Mesenchymal stem cell (in vitro differentiated cells and primary cell): ENCODE data around the gene ATP2A1.

ENCODE experiments used
- DNase-seq: peaks from one replicate; pipeline ENCODE4 v3.0.0-alpha.2; 2013
- H2AFZ ChIP-seq: one replicate; pipeline ENCODE4 v1.6.1; 2013; ENCODE audit warnings: low read depth, mild to moderate bottlenecking, control low read depth, inconsistent platforms, low read length, moderate library complexity
- H2AK5ac ChIP-seq: 2 replicates; pipeline ENCODE4 v1.6.1; 2013; ENCODE audit warnings: low read length, moderate library complexity, mild to moderate bottlenecking, inconsistent platforms; ENCODE audit not compliant: severe bottlenecking
- H2BK120ac ChIP-seq: one replicate; pipeline ENCODE4 v1.6.1; 2013; ENCODE audit warnings: low read depth, mild to moderate bottlenecking, inconsistent platforms, low read length, moderate library complexity
- H2BK12ac ChIP-seq, 2 experiments: one replicate each; pipeline ENCODE4 v1.6.1; 2013; ENCODE audit warnings: inconsistent platforms in 2 of 2, low read length in 2 of 2, mild to moderate bottlenecking in 2 of 2, moderate library complexity in 2 of 2, control low read depth in 1 of 2
- H2BK15ac ChIP-seq: one replicate; pipeline ENCODE4 v1.6.1; 2013; ENCODE audit warnings: mild to moderate bottlenecking, low read depth, inconsistent platforms; ENCODE audit not compliant: poor library complexity, severe bottlenecking
- H2BK5ac ChIP-seq: 2 replicates; pipeline ENCODE4 v1.6.1; 2013; ENCODE audit warnings: low read depth, mild to moderate bottlenecking, low read length, control low read depth, inconsistent platforms; ENCODE audit not compliant: poor library complexity, severe bottlenecking
- H3K14ac ChIP-seq, 2 experiments: one replicate each; pipeline ENCODE4 v1.6.1; 2013; ENCODE audit warnings: inconsistent platforms in 2 of 2, low read length in 2 of 2, control low read depth in 1 of 2, mild to moderate bottlenecking in 1 of 2, moderate library complexity in 1 of 2
- H3K18ac ChIP-seq, 2 experiments: one replicate each; pipeline ENCODE4 v1.6.1; 2013; ENCODE audit warnings: inconsistent platforms in 2 of 2, low read length in 2 of 2, control low read depth in 1 of 2, low read depth in 1 of 2, mild to moderate bottlenecking in 1 of 2
- H3K23ac ChIP-seq, 2 experiments: one replicate each; pipeline ENCODE4 v1.6.1; 2013; ENCODE audit warnings: inconsistent platforms in 2 of 2, low read length in 2 of 2, mild to moderate bottlenecking in 2 of 2, moderate library complexity in 2 of 2, control low read depth in 1 of 2
- H3K27ac ChIP-seq: 2 replicates; pipeline ENCODE4 v1.5.1; 2013; ENCODE audit warnings: mild to moderate bottlenecking, moderate library complexity, low read length, control low read depth, inconsistent platforms; ENCODE audit not compliant: poor library complexity, severe bottlenecking
- H3K27me3 ChIP-seq, 2 experiments: 2 replicates each; pipeline versions ENCODE4 v1.6.1 to v1.7.0; 2013; ENCODE audit warnings: low read length in 2 of 2, mild to moderate bottlenecking in 2 of 2, moderate library complexity in 2 of 2, control low read depth in 1 of 2, inconsistent platforms in 1 of 2; ENCODE audit not compliant: control insufficient read depth in 1 of 2, insufficient read depth in 1 of 2
- H3K36me3 ChIP-seq, 2 experiments: 2 replicates each; pipeline versions ENCODE4 v1.6.1 to v1.7.0; 2013; ENCODE audit warnings: low read length in 2 of 2, control low read depth in 1 of 2, inconsistent platforms in 1 of 2, low read depth in 1 of 2, mild to moderate bottlenecking in 1 of 2; ENCODE audit not compliant: insufficient read depth in 2 of 2, control insufficient read depth in 1 of 2
- H3K4ac ChIP-seq, 2 experiments: one replicate each; pipeline ENCODE4 v1.6.1; 2013; ENCODE audit warnings: inconsistent platforms in 2 of 2, low read length in 2 of 2, mild to moderate bottlenecking in 2 of 2, moderate library complexity in 2 of 2, control low read depth in 1 of 2, low read depth in 1 of 2
- H3K4me1 ChIP-seq: 2 replicates; pipeline ENCODE4 v1.6.1; 2013; ENCODE audit warnings: low read depth, low read length, control low read depth; ENCODE audit not compliant: control insufficient read depth, insufficient read depth
- H3K4me2 ChIP-seq: 2 replicates; pipeline ENCODE4 v1.6.1; 2013; ENCODE audit warnings: low read length, mild to moderate bottlenecking, inconsistent platforms; ENCODE audit not compliant: poor library complexity, severe bottlenecking
- H3K4me3 ChIP-seq, 2 experiments: 2 replicates each; pipeline versions ENCODE4 v1.5.1 to v1.7.0; 2013; ENCODE audit warnings: low read length in 2 of 2, mild to moderate bottlenecking in 2 of 2, control low read depth in 1 of 2, low read depth in 1 of 2; ENCODE audit not compliant: insufficient read depth in 1 of 2
- H3K79me1 ChIP-seq: replicated peaks from 2 replicates; pipeline ENCODE4 v1.6.1; 2013; ENCODE audit warnings: mild to moderate bottlenecking, control low read depth, low read length, inconsistent platforms; ENCODE audit not compliant: poor library complexity, severe bottlenecking
- H3K9ac ChIP-seq: 2 replicates; pipeline ENCODE4 v1.7.0; 2013; ENCODE audit warnings: mild to moderate bottlenecking, low read length, moderate library complexity
- H3K9me3 ChIP-seq: 2 replicates; pipeline ENCODE4 v1.7.0; 2013; ENCODE audit warnings: mild to moderate bottlenecking, low read length; ENCODE audit not compliant: control insufficient read depth
- H4K8ac ChIP-seq: one replicate; pipeline ENCODE4 v1.6.1; 2013; ENCODE audit warnings: inconsistent platforms, mild to moderate bottlenecking, low read length, moderate library complexity
- H4K91ac ChIP-seq: one replicate; pipeline ENCODE4 v1.6.1; 2013; ENCODE audit warnings: mild to moderate bottlenecking, low read length, inconsistent platforms
- WGBS: methylation state at CpG from one replicate; pipeline ENCODE4 v1.1.7; 2013; ENCODE audit warnings: mixed read lengths; 5-methylcytosine and 5-hydroxymethylcytosine counted together

ATP2A1 gene

DNA sequence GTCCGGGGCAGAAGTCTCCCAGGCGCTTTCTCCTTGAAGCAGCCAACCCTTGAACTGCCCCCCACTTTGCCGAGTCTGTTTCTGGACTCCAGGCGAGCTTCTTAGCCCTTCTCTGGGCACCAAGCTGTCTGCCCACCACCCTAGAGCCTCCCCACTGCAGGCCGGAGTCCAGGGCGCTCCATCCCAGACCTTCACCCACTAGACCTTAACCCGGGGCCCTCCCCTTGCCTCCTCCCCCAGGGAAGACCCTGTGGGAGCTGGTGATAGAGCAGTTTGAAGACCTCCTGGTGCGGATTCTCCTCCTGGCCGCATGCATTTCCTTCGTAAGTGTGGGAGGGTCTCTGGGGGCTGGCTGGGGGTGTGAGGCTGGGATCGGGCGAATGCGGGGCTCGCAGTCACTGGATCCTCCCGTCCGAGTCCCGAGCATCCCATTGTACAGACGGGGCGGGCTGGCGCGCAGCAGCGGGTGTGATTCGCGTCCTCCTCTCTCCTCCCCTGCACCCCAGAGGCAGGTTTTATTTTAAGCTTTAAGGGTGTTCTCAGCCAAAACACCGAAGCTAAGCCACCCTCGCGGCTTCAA lies 1.1 kb downstream of the ATP2A1 start:
- peak overlapping the region; percentile 83 for H2AFZ ChIP-seq
- peaks cover 19% of the 10 kb centered on the region for H3K79me1 ChIP-seq
- peaks cover 4 to 33% of the 10 kb centered on the region in 2 experiments for H3K27me3 ChIP-seq
- peak overlapping the region; percentile 93 for H3K4me2 ChIP-seq
- peak overlapping the region; percentile 51 to 69 for H3K4ac ChIP-seq
- H4K8ac ChIP-seq: peak overlapping the region; percentile 62
- no peaks in the 10 kb centered on the region for H3K9me3 ChIP-seq
- no peak overlapping the region for H2AK5ac ChIP-seq
- WGBS: 7% methylated on average over 14 of the region's 27 CpGs
- peak overlapping the region; percentile 54 to 82 for H3K4me3 ChIP-seq
- H3K9ac ChIP-seq: peak overlapping the region; percentile 83
- H3K23ac ChIP-seq: no peak overlapping the region
- no peak overlapping the region for H2BK120ac ChIP-seq
- peak overlapping the region in 1 of 2 experiments; percentile 6 for H3K18ac ChIP-seq
- H3K4me1 ChIP-seq: peaks cover 24% of the 10 kb centered on the region
- DNase-seq: no peak
- H2BK12ac ChIP-seq: no peak overlapping the region
- no peak overlapping the region for H3K27ac ChIP-seq
- H3K36me3 ChIP-seq: peaks cover 2 to 30% of the 10 kb centered on the region in 2 experiments
- no peak overlapping the region for H3K14ac ChIP-seq
- no peak overlapping the region for H2BK5ac ChIP-seq
- H2BK15ac ChIP-seq: peak overlapping the region; percentile 45
- H4K91ac ChIP-seq: peak overlapping the region; percentile 31

DNA sequence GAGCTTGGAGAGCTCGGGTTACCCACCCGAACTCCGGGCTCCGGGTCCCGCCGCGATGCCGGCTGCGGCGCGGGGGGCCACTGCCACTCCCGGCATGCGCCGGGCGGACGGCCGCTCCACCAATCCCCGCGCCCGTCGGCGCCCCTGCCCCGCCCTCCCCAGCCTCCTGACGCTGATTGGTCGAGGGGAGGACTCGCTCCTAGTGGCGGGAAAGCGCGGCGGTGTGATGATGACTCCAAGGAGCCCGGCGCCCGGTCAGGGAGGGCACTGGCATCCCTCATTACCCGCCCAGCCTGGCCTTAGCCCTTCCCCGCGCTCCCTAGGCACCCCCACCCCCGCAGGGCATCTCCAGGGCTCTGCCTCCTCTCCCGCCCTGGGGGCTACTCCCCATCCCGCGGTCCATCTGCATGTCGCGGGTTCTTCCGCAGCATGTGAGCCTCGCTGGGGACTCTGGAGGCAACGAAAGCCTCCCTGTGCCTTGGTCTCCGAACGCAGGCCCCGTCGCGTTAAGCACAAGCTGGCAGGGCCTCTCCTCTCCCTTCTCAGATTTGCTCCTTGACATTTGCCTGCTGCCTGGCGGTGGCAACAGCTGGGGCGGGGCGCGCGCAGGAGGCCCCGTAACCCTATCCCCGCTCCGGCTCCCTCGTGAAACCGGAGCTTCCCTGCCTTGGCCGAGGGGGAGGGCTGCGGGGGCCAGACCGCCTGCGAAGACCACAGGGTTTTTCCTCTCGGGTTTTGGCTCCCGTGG lies 1.7 kb downstream of the ATP2A1 start:
- no peak overlapping the region for H3K18ac ChIP-seq
- 3% methylated on average over 66 of the region's 66 CpGs for WGBS
- peak overlapping the region; percentile 83 for H2AFZ ChIP-seq

DNA sequence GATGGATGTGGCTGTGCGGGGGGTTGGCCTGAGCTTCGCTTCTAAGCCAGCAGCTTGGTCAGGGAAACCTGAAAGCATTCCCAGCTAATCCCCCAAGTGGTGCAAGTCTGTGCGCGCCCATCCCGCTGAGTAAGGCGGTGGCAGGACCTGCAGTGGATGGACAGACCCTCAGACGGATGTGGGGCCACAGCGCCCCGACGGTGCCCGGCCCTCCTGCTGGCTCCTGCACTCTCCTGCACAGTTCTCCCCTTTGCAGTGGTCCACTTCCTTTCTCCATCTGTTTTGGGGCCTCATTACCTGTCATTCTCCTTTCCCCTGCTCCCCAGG lies 2.3 kb downstream of the ATP2A1 start:
- H2AK5ac ChIP-seq: no peak overlapping the region
- WGBS: 41% methylated on average over 11 of the region's 11 CpGs

More for the DNA sequence above, 1.7 kb downstream of the ATP2A1 start:
- DNase-seq: peak; percentile 86
- Histone ChIP-seq H2BK12ac (peak overlapping the region in 1 of 2 experiments; percentile 2), H2AK5ac (no peak overlapping the region), H2BK15ac (peak overlapping the region; percentile 45), H3K4ac (no peak overlapping the region), H3K9ac (peak overlapping the region; percentile 83), H4K8ac (no peak overlapping the region), H3K23ac (no peak overlapping the region), H3K14ac (no peak overlapping the region), H3K27ac (no peak overlapping the region), H3K4me1 (peaks cover 24% of the 10 kb centered on the region), H4K91ac (no peak overlapping the region), H3K36me3 (peaks cover 0 to 26% of the 10 kb centered on the region in 2 experiments), H2BK5ac (no peak overlapping the region), H3K79me1 (peaks cover 19% of the 10 kb centered on the region), H3K4me3 (peak overlapping the region; percentile 54 to 82), H2BK120ac (peak overlapping the region; percentile 8), H3K4me2 (peak overlapping the region; percentile 93), H3K27me3 (peaks cover 4 to 34% of the 10 kb centered on the region in 2 experiments), H3K9me3 (no peaks in the 10 kb centered on the region)

DNA sequence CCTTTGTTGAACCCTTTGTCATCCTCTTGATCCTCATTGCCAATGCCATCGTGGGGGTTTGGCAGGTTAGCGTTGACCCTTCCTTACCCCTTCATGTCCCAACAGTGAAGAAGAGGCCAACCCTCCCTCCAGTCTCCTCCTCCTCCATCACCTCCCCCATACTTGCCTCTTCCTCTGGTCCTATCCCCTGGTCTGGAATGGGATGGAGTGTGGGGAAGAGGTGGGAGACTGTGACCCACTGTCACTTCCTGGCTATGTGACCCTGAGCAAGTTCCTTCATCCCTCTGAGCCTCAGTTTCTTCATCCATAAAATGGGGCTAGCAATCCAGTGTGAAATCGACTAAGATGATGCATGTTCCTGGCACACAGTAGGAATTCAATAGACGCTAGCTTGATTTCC lies 2.7 kb downstream of the ATP2A1 start:
- H3K36me3 ChIP-seq: peaks cover 0 to 18% of the 10 kb centered on the region in 2 experiments
- DNase-seq: no peak
- no peak overlapping the region for H4K91ac ChIP-seq
- no peak overlapping the region for H3K4me3 ChIP-seq
- no peak overlapping the region for H3K9ac ChIP-seq
- H2AK5ac ChIP-seq: no peak overlapping the region
- H3K27me3 ChIP-seq: peaks cover 4 to 34% of the 10 kb centered on the region in 2 experiments
- no peak overlapping the region for H2BK120ac ChIP-seq
- H2BK12ac ChIP-seq: no peak overlapping the region
- H4K8ac ChIP-seq: no peak overlapping the region
- no peak overlapping the region for H3K4ac ChIP-seq
- H3K79me1 ChIP-seq: peaks cover 18% of the 10 kb centered on the region
- 87% methylated on average over 4 of the region's 4 CpGs for whole genome bisulfite sequencing
- no peak overlapping the region for H2AFZ ChIP-seq
- no peaks in the 10 kb centered on the region for H3K9me3 ChIP-seq
- peaks cover 24% of the 10 kb centered on the region for H3K4me1 ChIP-seq
- no peak overlapping the region for H3K18ac ChIP-seq
- no peak overlapping the region for H3K14ac ChIP-seq
- H3K4me2 ChIP-seq: no peak overlapping the region
- no peak overlapping the region for H3K23ac ChIP-seq
- no peak overlapping the region for H3K27ac ChIP-seq
- H2BK15ac ChIP-seq: no peak overlapping the region
- no peak overlapping the region for H2BK5ac ChIP-seq

More for the DNA sequence above, 2.3 kb downstream of the ATP2A1 start:
- Histone ChIP-seq H3K4me2 (peak overlapping the region; percentile 90), H3K4ac (no peak overlapping the region), H2BK12ac (peak overlapping the region in 1 of 2 experiments; percentile 2), H4K91ac (no peak overlapping the region), H4K8ac (no peak overlapping the region), H3K27ac (no peak overlapping the region), H2BK5ac (no peak overlapping the region), H2AFZ (no peak overlapping the region), H3K27me3 (peaks cover 4 to 34% of the 10 kb centered on the region in 2 experiments), H3K9ac (peak overlapping the region; percentile 43), H3K79me1 (peaks cover 18% of the 10 kb centered on the region), H3K14ac (no peak overlapping the region), H3K4me3 (peak overlapping the region in 1 of 2 experiments; percentile 82), H3K23ac (no peak overlapping the region), H3K36me3 (peaks cover 0 to 22% of the 10 kb centered on the region in 2 experiments), H3K18ac (peak overlapping the region in 1 of 2 experiments; percentile 23), H2BK120ac (no peak overlapping the region), H3K4me1 (peaks cover 24% of the 10 kb centered on the region), H2BK15ac (no peak overlapping the region), H3K9me3 (no peaks in the 10 kb centered on the region)
- DNase-seq: no peak
